Measurements from ENCODE around the gene UBR2.
"Not testable (repeated sequence)": the region's sequence is repeated elsewhere in the genome, so short reads cannot be mapped to it uniquely, and the experiment has no call there.

Gene UBR2

DNA sequence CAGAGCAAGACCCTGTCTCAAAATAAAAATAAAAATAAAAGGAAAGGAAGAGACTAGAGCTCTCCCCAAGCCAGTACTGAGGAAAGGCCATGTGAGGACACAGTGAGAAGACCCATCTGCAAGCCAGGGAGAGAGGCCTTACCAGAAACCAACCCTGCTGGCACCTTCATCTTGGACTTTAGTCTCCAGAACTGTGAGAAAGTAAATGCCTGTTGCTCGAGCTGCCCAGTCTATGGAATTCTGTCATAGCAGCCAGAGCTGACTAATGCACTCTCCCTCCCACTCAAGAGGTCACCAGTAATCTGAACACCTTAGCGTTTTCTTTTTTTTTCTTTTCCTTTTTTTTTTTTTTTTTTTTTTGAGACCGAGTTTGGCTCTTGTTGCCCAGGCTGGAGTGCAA is 165.9 kb downstream of the UBR2 start:
- no peak for DNase-seq

DNA sequence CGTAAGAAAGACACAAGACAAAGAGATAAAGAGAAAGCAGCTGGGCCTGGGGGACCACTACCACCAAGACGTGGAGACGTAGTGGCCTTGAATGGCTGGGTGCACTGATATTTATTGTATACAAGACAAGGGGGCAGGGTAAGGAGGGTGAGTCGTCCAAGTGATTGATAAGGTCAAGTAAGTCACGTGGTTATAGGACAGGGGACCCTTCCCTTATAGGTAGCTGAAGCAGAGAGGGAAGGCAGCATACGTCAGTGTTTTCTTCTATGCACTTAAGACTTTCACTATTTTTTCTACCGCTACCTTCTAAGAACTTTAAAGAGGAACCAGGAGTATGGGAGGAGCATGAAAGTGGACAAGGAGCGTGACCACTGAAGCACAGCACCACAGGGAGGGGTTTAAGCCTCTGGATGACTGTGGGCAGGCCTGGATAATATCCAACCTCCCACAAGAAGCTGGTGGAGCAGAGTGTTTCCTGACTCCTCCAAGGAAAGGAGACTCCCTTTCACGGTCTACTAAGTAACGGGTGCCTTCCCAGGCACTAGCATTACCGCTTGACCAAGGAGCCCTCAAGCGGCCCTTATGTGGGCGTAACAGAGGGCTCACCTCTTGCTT is 170.1 kb downstream of the UBR2 start:
- not testable (repeated sequence) for DNase-seq

DNA sequence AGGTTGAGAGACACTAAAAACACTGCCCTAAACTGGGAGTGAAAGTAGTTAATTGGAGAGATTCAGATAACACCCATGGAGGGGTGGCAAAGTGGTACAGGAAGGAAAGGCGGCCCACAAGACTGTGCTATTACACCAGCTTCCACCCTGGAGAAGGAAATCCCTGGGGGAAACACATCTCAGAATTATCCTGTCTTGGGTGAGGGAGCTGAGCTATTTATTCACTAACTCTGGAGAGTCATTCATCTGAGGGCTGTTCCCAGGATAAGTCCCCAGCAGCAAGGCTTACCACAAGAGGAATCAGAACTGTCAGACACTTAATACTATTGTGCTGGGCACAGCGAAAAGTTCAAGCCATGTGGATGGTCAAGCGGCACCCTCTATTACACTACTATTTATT is 172.1 kb downstream of the UBR2 start:
- no peak for DNase-seq

DNA sequence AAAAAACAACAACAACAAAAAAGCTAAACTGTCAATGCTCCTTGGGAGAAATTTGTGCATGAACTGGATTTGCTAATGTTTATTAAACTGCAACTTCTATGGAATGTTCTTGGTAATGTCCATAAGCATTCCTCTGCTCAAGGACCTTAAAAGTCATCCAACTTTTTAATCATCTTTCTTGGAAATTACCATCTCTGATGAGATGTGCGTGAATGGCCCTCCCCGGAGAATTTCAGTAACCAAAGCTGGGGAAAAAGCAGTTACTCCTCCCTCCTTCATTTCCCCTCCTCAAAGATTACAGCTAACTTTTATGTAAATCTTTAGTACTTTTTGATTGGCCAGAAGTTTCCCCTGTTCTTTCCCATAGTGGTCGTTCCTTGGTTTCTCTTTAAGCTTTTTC is 176.9 kb downstream of the UBR2 start:
- no peak for DNase-seq

DNA sequence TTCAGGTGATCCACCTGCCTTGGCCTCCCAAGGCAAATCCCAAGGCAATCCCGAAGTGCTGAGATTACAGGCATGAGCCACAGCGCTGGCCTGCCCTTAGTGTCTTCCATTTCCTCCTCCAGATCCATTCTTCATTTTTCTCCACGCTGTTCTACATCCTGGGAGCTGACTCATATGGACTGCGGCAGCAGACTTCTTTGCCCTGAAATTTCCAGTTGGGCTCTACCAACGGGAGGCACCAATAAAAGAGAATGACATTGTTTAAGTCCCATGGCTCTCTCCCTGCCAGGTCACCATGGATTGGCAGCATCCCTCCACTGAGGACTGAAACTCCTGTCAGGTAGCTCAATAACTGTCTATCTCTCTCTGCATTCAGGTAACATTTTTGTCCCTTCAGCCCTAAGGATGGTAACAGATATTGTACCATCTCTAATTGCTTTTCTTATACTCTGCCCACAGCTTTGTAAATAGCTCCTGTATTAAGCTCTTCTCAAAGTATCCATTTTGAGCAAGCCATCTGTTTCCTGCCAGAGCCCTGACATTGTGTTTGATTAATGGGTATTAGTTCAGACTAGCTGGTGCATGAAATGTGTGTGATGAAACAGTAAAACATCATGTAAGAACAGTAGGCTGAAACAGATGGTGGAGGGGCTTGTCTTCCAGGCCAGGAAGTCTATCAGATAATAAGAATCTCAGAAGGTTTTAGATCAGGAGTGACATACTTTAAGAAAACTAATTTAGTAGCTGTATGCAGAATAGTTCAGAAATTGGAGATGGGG is 178.5 kb downstream of the UBR2 start:
- DNase-seq, result no peak
